CD14-positive monocyte (primary cell): ENCODE measurements around the gene XCR1. TPM values are rescaled to one million over a fixed set of nuclear protein-coding genes. Genes with fewer than 3 reads are reported as not detected.
"Not testable (repeated sequence)": the region's sequence is repeated elsewhere in the genome, so short reads cannot be mapped to it uniquely, and the experiment has no call there.

ENCODE experiments used
- DNase-seq, 3 donors: peaks; one replicate each; pipeline ENCODE4 v3.0.0-alpha.2; 2011 to 2022
- H2AFZ ChIP-seq: 2 replicates; pipeline ENCODE4 v1.6.0; 2012; ENCODE audit warnings: mild to moderate bottlenecking, low read depth, low read length, inconsistent platforms; ENCODE audit not compliant: insufficient read depth, poor library complexity, severe bottlenecking
- H3K27ac ChIP-seq, 2 donors: 1 replicate in 1 of 2; 2 replicates in 1 of 2; pipeline ENCODE4 v1.5.1; 2012 to 2013; ENCODE audit warnings: low read length in 2 of 2, control low read depth in 1 of 2, inconsistent platforms in 1 of 2, low read depth in 1 of 2, mild to moderate bottlenecking in 1 of 2
- H3K27me3 ChIP-seq, 2 donors: one replicate each; pipeline versions ENCODE4 v1.6.0 to v1.6.1; 2011 to 2013; ENCODE audit warnings: low read length in 2 of 2; ENCODE audit not compliant: control insufficient read depth in 2 of 2, insufficient read depth in 2 of 2
- H3K36me3 ChIP-seq, 2 donors: replicated peaks in 1 of 2; 1 replicate in 1 of 2; 2 replicates in 1 of 2; pipeline versions ENCODE4 v1.5.1 to v1.6.1; 2012 to 2013; ENCODE audit warnings: low read length in 2 of 2, control low read depth in 1 of 2, inconsistent platforms in 1 of 2, mild to moderate bottlenecking in 1 of 2; ENCODE audit not compliant: insufficient read depth in 2 of 2, control insufficient read depth in 1 of 2
- H3K4me1 ChIP-seq, 2 donors: 1 replicate in 1 of 2; 2 replicates in 1 of 2; pipeline versions ENCODE4 v1.5.1 to v1.6.1; 2012 to 2013; ENCODE audit warnings: low read length in 2 of 2, control low read depth in 1 of 2, inconsistent platforms in 1 of 2, mild to moderate bottlenecking in 1 of 2, moderate library complexity in 1 of 2; ENCODE audit not compliant: insufficient read depth in 2 of 2, control insufficient read depth in 1 of 2
- H3K4me2 ChIP-seq: replicated peaks from 2 replicates; pipeline ENCODE3; 2012; ENCODE audit warnings: low read length, moderate library complexity, mild to moderate bottlenecking; ENCODE audit not compliant: poor library complexity, severe bottlenecking; ENCODE audit errors: extremely low read depth
- H3K4me3 ChIP-seq, 3 experiments: fragments of 200-600 bp in 1 of 3; sonication (generic) in 1 of 3; replicated peaks in 1 of 3; 1 replicate in 2 of 3; 2 replicates in 1 of 3; pipeline ENCODE4 v1.5.1; 2011 to 2013; ENCODE audit warnings: low read length in 3 of 3, mild to moderate bottlenecking in 3 of 3, control low read depth in 2 of 3, low read depth in 2 of 3, inconsistent platforms in 1 of 3, moderate library complexity in 1 of 3
- H3K79me2 ChIP-seq: 2 replicates; pipeline ENCODE4 v1.6.0; 2012; ENCODE audit warnings: mild to moderate bottlenecking, control low read depth, inconsistent platforms, low read length, moderate library complexity; ENCODE audit not compliant: insufficient read depth
- H3K9ac ChIP-seq: 2 replicates; pipeline ENCODE4 v1.6.0; 2017; ENCODE audit warnings: low read length, mild to moderate bottlenecking; ENCODE audit not compliant: insufficient read depth, poor library complexity, severe bottlenecking
- H3K9me3 ChIP-seq, 2 donors: replicated peaks in 1 of 2; 1 replicate in 1 of 2; 2 replicates in 1 of 2; pipeline versions ENCODE4 v1.5.1 to v1.6.1; 2012 to 2013; ENCODE audit warnings: low read length in 2 of 2, control low read depth in 1 of 2; ENCODE audit not compliant: control insufficient read depth in 1 of 2, insufficient read depth in 1 of 2
- H4K20me1 ChIP-seq: 2 replicates; pipeline ENCODE4 v1.6.0; 2012; ENCODE audit warnings: mild to moderate bottlenecking, low read length, control low read depth, moderate library complexity; ENCODE audit not compliant: insufficient read depth
- H3K27ac Mint-ChIP-seq, 7 donors: one replicate each; pipeline ENCODE4 v1.8.0; 2020; ENCODE audit warnings: mild to moderate bottlenecking in 7 of 7, mixed read lengths in 7 of 7, moderate library complexity in 6 of 7, inconsistent platforms in 2 of 7
- H3K27me3 Mint-ChIP-seq, 3 donors: one replicate each; pipeline ENCODE4 v1.8.0; 2021 to 2022; ENCODE audit warnings: low read depth in 3 of 3, mild to moderate bottlenecking in 3 of 3, mixed read lengths in 3 of 3, moderate library complexity in 3 of 3, inconsistent platforms in 1 of 3
- H3K36me3 Mint-ChIP-seq, 2 donors: one replicate each; pipeline ENCODE4 v1.8.0; 2020; ENCODE audit warnings: mixed read lengths in 2 of 2, inconsistent platforms in 1 of 2, mild to moderate bottlenecking in 1 of 2
- H3K4me1 Mint-ChIP-seq: one replicate; pipeline ENCODE4 v1.8.0; 2020; ENCODE audit warnings: mild to moderate bottlenecking, mixed read lengths
- H3K4me3 Mint-ChIP-seq, 2 donors: one replicate each; pipeline ENCODE4 v1.8.0; 2020; ENCODE audit warnings: mild to moderate bottlenecking in 2 of 2, mixed read lengths in 2 of 2, moderate library complexity in 1 of 2
- H3K9me3 Mint-ChIP-seq, 7 donors: one replicate each; pipeline ENCODE4 v1.8.0; 2020 to 2022; ENCODE audit warnings: mixed read lengths in 7 of 7, mild to moderate bottlenecking in 6 of 7, moderate library complexity in 6 of 7, inconsistent platforms in 2 of 7
- CTCF ChIP-seq: fragments of 200-600 bp; IDR thresholded peaks from one replicate; pipeline ENCODE4 v1.8.0; 2022; ENCODE audit warnings: antibody characterized with exemption, mild to moderate bottlenecking
- WGBS: methylation state at CpG from one replicate; pipeline ENCODE4 v1.1.5; 2013; ENCODE audit warnings: missing lambda C conversion rate; ENCODE audit not compliant: insufficient coverage; 5-methylcytosine and 5-hydroxymethylcytosine counted together
- intact Hi-C, 2 donors: fragments of 100-400 bp; cut with micrococcal nuclease; formaldehyde crosslinking; loops; one replicate each; pipeline versions ENCODE4 v1.15.0 to v1.15.1; 2023
- polyA plus RNA-seq, 3 donors: library from polyadenylated mRNA; depleted of rRNA in 1 of 3; unstranded in 2 of 3; stranded (reverse) in 1 of 3; fragments of 300-500 nt in 2 of 3; fragments of >200 nt in 1 of 3; fragmentation: Illumina TruSeq in 2 of 3; gene quantifications; 1 replicate in 2 of 3; 2 replicates in 1 of 3; pipeline ENCODE4 v1.2.3, GENCODE V29; 2012 to 2021

The XCR1 gene
- polyA plus RNA-seq, 3 donors = 0.03 to 0.05 TPM; not detected in 1

- peaks cover 0 to 5% of the 10 kb centered on the region in 2 donors for H3K36me3 Mint-ChIP-seq
- H3K9ac ChIP-seq = no peak overlapping the region
- no peak for TF ChIP-seq CTCF
- H3K4me1 Mint-ChIP-seq = peaks cover 19% of the 10 kb centered on the region
- H3K9me3 ChIP-seq = no peaks in the 10 kb centered on the region
- H3K27me3 Mint-ChIP-seq = peaks cover 2 to 8% (median 5%) of the 10 kb centered on the region in 3 donors
- no peaks in the 10 kb centered on the region for H3K79me2 ChIP-seq
- whole genome bisulfite sequencing = 100% methylated on average over 5 of the region's 8 CpGs
- intact Hi-C loops = no loop called here
- no peaks in the 10 kb centered on the region for H3K27me3 ChIP-seq
- peaks cover 0 to 3% (median 0%) of the 10 kb centered on the region in 7 donors for H3K9me3 Mint-ChIP-seq
- H3K4me2 ChIP-seq = no peak overlapping the region
- no peak overlapping the region for H3K27ac Mint-ChIP-seq
- no peak for DNase-seq
- no peak overlapping the region for H3K4me3 Mint-ChIP-seq
- no peaks in the 10 kb centered on the region for H4K20me1 ChIP-seq
- H3K4me3 ChIP-seq = no peak overlapping the region
- H2AFZ ChIP-seq = no peak overlapping the region
- no peaks in the 10 kb centered on the region for H3K36me3 ChIP-seq
- no peak overlapping the region for H3K27ac ChIP-seq
- H3K4me1 ChIP-seq = peaks cover 14 to 16% of the 10 kb centered on the region in 2 donors
Measured at GRCh38 chr3:46052531-46052930, 25.2 kb upstream of the XCR1 start.

DNA sequence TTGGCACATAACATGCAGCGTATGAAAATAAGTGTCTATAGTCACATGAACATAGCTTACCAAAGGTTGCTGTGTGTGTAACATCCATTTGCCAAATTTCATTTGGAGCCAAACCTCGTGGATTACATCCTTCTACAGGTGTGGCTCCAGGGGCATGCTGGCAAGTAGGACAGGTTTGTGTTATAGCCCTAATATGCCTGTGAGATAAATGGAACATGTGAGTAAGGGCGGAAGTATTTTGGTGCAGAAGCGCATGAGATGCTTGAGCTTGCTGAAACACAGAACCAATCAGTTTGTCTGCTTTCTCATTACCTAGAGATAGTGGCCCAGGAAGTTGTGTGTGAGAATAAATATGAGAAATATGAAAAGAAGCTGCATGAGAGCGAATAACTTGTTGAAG lies 21.8 kb upstream of the XCR1 start:
- Histone ChIP-seq H3K36me3 (no peaks in the 10 kb centered on the region), H3K9me3 (no peaks in the 10 kb centered on the region), H3K9ac (no peak overlapping the region), H3K79me2 (no peaks in the 10 kb centered on the region), H3K27ac (no peak overlapping the region), H3K27me3 (no peaks in the 10 kb centered on the region), H2AFZ (no peak overlapping the region), H3K4me1 (peaks cover 6% of the 10 kb centered on the region in 2 donors), H4K20me1 (no peaks in the 10 kb centered on the region), H3K4me3 (no peak overlapping the region), H3K4me2 (no peak overlapping the region)
- intact Hi-C loops = no loop called here
- peaks cover 11% of the 10 kb centered on the region for H3K4me1 Mint-ChIP-seq
- 96% methylated on average over 2 of the region's 5 CpGs for WGBS
- peaks cover 0 to 2% (median 0%) of the 10 kb centered on the region in 7 donors for H3K9me3 Mint-ChIP-seq
- peaks cover 0 to 4% (median 4%) of the 10 kb centered on the region in 3 donors for H3K27me3 Mint-ChIP-seq
- peaks cover 0 to 2% of the 10 kb centered on the region in 2 donors for H3K36me3 Mint-ChIP-seq
- no peak for TF ChIP-seq CTCF
- no peak overlapping the region for H3K4me3 Mint-ChIP-seq
- no peak overlapping the region for H3K27ac Mint-ChIP-seq
- no peak for DNase-seq

DNA sequence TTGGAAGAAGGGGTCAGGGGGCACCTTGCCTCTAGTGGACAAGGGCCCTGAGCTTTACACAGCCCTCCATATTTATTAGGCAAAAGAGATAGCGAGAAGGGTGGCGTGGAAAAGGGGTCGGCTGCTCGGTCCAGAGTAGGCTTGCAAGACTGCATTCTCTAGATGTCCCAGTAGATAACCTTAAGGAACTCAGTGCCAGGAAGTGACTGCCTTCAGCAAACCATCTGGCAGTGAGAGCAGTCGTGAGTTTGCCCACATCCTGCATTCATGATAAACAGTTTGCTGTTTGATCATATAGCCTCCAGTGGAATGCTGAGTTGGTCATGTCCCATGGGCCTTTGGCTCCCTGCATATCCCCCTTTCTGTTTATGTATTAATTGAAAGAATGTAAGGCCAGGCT lies 18.9 kb upstream of the XCR1 start:
- H2AFZ ChIP-seq, H3K79me2 ChIP-seq, H3K4me1 Mint-ChIP-seq, H3K27ac ChIP-seq, DNase-seq, H4K20me1 ChIP-seq, intact Hi-C loops, H3K9me3 Mint-ChIP-seq, H3K4me3 ChIP-seq, H3K4me3 Mint-ChIP-seq, H3K9me3 ChIP-seq, H3K4me2 ChIP-seq, H3K9ac ChIP-seq, H3K27me3 ChIP-seq, H3K27me3 Mint-ChIP-seq, H3K36me3 Mint-ChIP-seq, H3K36me3 ChIP-seq, H3K4me1 ChIP-seq: not testable (repeated sequence)
- 77% methylated on average over 5 of the region's 5 CpGs for WGBS
- peak overlapping the region in 2 of 7 donors; percentile 24 to 50 for H3K27ac Mint-ChIP-seq
